SIG-M5 treated with dmso at 0.1 percent for 504 hours (cell line): ENCODE results near the gene RO60.
"Not testable (repeated sequence)": the region's sequence is repeated elsewhere in the genome, so short reads cannot be mapped to it uniquely, and the experiment has no call there.

Experiments
- DNase-seq: peaks from one replicate; lab custom pipeline; 2025; ENCODE audit not compliant: unreplicated experiment; lab: John Stamatoyannopoulos, UW

RO60 gene

DNA sequence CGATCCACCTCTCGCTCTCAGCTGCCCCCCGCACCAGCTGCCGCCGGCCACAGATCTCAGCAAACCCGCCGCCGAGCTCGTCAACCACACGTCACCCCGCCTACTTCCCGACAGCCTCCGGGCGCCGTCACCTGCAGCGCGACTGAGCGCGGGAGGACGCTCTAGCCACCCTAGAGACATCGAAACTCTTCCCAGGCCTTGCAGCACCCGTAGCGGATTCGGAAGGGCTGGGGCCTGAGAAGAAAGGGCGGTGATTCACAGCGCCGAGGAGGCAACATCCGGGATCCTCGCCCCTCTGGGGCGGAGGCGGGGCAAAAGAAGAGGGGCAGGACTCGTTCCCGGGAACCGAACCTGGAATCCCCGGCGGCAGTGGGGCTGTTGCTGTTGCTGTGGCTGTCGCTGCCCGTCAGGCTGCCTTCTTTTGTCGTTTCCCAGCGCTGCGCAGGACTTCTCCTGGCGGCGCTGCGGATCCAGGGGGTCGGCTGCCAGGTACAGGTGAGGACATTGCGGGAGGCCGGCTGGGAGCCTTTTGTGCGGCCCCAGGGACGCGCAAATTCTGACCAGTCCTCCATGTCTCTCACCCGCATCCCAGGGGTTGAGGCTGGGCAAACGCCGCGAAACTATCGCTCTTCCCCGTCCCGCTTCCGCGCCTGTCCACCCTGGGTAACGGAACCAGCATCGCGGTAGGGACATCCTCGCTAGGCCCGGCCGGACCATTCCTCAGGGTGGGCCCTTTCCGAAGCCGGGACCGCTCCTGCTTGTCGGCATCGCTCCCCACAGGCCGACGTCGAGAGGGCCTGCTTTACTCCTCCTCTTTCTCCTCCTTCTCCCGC is at the start of gene RO60, which contains the start of gene UCHL5:
TSS of gene RO60 (plus strand) at position 331 of the 833 bp plus-strand sequence. CDS start 9,443 bp downstream, outside the sequence.
TSS of gene UCHL5 (minus strand) at position 79 of the 833 bp plus-strand sequence. CDS start 100 bp downstream, outside the sequence.
- peak; percentile 100 for DNase-seq

DNA sequence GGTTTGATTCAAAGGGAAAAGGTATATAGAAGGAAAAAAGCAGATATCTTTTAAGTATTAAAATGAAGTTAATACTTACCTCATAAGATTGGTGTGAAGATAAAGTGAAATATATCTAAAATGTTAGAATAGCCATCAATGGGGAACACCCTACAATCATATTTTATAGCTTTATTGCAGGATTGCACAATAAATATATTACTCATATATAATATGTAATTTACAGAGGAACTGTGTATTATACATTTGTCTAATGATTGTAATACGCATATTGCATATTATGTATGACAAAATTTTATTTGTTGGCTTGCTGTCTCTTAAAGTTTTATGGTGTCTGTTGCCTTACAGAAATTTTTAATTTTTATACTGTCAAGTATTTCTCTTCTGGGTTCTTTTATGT is 48.0 kb upstream of the RO60 start:
- no peak for DNase-seq

DNA sequence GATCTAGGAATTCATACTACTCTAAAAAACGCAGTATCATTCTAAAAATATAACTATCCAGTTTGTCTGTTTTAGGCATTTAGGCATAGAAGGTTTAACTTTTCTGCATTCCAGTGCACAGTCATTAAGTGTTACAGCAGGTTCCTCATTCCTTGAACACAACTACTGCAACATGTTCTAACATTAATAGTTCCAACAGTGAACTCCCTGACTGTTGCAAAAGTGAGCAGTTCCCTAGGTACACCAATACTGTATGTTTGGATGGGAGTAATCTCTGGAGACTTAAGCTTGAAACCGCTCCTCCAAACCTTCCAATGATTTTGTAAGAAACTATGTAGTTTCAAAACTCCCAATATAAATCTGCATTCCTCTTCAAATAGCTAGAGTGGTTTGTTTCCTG is 46.4 kb upstream of the RO60 start:
- DNase-seq = peak; percentile 10

- no peak for DNase-seq
Measured at GRCh38 chr1:193013707-193014106, 45.7 kb upstream of the RO60 start.

DNA sequence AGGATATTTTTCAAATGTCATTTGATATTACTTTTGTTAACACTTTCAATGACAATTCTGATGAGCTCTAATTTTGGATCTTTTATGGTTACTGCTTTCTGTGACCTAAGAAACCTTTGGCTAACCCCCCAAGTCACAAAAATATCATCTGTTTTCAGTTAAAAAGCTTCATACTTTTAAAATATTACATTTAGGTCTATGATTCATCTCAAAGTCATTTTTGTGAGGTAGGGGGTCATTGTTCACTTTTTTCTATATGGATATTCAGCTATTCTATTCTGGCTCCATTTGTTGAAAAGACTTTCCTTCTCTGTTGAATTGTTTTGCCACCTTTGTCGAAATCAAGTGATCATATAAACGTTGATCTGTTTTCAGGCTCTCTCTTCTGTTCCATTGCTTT is 45.0 kb upstream of the RO60 start:
- no peak for DNase-seq

DNA sequence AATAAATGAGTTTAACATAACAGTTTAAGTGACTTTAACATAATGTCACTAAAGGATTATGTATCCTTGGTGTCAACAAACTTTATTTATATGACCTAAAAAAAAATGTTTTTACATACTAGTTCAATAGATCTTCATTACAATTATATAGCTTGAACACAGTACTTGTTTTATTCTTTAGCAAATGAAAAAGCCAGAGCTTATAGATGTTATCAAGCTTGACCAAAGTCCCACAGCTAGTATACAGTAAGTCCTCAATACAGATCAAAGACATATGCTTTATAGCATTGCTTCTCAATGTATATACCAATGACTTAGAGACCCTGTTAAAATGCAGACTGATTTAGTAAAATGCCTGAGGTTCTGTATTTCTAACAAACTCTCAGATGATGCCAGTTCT is 42.6 kb upstream of the RO60 start:
- no peak for DNase-seq

DNA sequence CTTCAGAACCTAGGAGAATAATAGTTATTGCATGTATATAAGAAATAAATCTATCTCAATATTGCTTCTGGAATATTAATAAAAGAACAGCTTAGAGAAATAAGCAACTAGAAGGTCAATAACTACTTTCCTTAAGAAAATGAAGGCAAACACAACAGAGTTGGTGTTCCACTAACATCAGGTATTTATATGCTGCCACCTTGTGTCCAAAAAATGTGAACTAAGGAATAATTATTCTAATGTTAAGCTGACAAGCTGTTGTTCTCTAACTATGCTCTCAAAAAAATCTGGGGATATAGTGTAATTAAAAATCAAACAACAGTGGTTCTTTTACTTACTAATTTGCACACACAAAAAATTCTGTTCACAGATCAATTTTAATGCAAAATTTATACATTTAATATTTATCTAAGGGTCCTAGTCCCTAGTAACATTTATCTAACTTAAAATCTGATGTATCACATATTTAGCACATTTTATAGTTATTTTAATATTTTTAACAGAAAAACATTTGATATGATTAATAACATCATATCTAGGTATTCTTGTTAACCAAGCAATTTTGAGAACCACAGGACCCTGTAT is 39.9 kb upstream of the RO60 start:
- DNase-seq = peak; percentile 44

DNA sequence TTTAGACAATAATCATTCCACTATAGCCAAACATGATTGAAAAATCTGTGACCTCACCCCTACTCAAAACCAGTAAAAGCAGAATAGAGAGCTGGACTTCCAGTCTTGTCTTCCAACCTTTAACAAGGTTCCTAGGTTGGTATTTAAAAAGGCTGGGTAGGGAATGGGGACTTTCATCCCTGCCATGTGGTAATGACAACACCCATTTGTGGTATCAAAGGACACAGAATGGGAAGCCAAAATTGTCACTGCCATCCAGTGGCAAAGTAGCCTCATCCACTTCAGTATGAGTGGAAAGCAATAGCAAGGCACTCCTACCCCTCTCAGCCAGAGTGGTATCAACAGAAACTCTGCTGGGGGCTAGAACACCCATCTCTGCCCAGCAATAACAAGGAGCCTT is 34.2 kb upstream of the RO60 start:
- DNase-seq = no peak

- DNase-seq = no peak
Measured at GRCh38 chr1:193030280-193030679, 29.1 kb upstream of the RO60 start.

DNA sequence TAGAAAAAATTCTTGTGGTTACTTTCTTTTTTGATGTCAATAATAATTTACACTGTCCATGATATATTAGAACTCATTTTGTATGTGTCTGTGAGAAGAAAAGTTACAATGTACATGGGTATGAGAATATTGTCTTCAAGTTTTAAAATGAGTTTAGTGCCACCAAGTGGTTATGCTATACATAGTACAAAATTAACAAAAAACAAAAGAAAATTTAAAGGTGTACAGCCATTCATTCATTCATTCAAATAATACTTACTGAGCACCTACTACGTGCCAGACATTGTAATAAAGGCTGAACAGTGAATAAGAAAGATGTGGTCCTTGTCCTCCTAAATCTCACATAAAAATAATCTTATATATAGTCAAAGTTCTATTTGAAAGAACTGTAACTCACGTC is 28.0 kb upstream of the RO60 start:
- peak; percentile 25 for DNase-seq

DNA sequence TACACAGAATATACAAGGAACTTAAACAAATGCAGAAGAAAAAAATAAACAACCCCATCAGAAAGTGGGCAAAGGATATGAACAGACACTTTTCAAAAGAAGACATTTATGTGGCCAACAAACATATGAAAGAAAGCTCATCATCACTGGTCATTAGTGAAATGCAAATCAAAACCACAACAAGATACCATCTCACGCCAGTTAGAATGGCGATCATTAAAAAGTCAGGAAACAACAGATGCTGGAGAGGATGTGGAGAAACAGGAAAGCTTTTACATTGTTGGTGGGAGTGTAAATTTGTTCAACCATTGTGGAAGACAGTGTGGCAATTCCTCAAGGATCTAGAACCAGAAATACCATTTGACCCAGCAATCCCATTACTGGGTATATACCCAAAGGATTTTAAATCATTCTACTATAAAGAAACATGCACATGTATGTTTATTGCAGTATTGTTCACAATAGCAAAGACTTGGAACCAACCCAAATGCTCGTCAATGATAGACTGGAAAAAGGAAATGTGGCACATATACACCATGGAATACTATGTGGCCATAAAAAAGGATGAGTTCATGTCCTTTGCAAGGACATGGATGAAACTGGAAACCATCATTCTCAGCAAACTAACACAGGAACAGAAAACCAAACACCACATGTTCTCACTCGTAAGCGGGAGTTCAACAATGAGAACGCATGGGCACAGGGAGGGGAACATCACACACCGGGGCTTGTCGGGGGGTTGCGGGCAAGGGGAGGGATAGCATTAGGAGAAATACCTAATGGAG is 26.6 kb upstream of the RO60 start:
- DNase-seq = not testable (repeated sequence)

- DNase-seq = no peak
Measured at GRCh38 chr1:193033610-193034009, 25.8 kb upstream of the RO60 start.

GRCh38 chr1:193036337-193037047 is 22.9 kb upstream of the RO60 start:
- DNase-seq = no peak

DNA sequence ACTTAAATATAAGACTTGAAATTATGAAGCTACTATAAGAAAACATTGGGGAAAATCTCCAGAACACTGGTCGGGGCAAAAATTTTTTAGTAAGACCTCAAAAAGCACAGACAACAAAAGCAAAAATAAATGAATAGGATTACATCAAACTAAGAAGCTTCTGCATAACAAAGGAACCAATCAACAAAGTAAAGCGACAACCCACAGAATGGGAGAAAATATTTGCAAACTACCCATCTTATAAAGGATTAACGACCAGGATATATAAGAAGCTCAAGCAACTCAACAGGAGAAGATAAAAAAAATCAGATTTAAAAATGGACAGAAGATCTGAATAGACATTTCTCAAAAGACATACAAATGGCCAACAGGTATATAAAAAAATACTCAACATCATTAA is 19.4 kb upstream of the RO60 start:
- no peak for DNase-seq

DNA sequence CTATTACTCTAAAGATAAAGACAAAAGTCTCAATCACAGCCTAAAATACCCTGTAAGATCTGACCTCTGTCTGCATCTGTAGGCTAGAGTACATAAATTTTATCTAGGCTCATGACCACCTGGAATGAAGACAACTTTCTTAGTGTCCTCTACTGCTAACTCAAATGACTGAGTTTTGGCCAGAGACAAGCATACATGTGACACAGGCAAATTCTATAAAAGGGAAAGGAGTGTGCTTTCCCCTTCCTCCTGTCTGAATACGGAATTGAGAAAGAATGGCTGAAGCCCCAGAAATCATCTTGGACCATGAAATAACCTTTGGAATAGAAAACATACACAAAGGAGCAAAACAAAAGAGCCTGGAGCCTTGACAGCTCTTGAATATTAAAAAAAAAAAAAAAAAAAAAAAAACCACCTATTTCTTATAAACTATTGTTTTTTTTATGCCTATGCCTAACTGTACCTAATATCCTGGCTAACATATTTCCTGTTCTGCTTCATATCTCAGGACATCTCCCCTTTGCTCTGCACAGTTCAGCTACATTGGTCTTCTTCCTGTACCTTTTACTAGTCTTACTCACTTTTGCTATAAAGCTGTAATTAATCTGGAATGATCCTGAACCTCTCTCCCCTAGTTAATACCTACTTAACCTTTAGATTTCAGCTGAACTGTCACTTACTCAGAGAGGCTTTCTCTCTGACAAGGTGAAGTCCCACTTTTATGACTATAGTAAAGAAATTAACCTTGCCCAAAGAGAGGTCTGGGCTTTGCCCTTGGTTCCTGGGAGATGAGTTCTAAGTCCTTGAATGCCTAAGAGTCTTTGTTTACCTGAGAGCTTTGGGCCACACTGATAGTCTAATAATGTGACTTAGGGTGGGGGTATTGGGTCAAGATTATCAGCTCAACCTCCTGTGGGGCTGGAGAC is 16.4 kb upstream of the RO60 start:
- DNase-seq = no peak

GRCh38 chr1:193048913-193049312 is 10.5 kb upstream of the RO60 start:
- not testable (repeated sequence) for DNase-seq

DNA sequence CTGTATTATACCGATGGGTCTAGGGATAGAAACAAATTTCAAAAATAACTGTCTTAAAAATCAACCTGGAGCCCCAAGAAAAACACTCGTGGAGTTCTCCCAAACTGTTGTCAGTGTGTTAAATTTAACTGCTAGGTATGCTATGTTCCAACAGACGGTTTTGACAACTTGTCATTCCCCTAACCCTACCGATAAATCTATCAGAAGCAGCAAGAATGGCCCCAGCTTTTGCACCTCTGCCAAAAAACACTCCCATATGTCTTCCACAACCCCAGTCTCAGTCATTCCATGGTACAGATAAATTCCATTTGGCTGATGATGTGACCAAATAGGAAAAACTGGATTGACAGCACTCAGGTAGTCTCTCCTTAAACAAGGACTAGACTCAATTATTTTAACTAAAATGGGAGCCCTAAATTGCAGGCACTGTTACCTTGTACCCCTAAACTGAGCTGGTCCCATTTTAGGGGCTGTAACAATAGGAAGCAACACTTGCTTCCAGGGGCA is 5.2 kb upstream of the RO60 start:
- DNase-seq = no peak

DNA sequence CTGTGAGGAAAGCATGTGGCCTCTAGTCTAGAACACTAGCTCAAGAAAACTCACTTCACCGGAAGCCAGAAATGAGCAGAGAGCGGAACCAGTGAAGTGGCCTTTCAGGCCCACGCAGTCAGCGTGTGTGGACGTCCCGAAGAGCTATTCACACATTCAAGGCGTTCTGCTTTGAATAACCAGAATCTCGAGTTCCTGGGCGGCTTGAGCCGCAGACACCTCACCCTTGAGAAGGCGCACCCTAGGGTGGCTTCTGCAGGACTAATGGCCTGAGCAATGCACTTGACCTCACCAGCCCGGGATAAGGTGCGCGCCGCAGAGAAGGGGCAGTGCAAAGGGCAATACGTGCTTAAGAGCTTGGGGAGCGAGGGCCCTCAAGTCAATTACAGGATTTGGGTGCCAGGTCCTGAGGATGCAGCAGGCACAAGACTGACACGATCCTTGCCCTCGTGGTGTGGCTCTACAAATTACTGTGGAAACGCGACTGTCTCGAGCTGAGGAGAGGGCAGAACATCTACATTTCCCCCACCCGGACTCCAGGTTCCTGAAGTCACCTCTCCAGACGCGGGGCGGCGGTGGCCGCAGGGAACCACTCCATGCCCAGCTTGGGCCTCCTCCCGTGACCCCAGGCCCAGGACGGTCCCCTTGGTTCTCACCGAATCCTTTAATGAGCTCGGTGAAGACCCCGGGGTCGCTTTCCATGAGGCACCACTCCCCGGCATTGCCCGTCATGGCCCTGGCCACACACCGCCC is 707 bp upstream of the RO60 start:
- peak; percentile 84 for DNase-seq

- peak; percentile 70 for DNase-seq
Measured at GRCh38 chr1:193060115-193060403, 647 bp downstream of the RO60 start.
